ENCODE results near the gene CCDC137.

The CCDC137 gene

DNA sequence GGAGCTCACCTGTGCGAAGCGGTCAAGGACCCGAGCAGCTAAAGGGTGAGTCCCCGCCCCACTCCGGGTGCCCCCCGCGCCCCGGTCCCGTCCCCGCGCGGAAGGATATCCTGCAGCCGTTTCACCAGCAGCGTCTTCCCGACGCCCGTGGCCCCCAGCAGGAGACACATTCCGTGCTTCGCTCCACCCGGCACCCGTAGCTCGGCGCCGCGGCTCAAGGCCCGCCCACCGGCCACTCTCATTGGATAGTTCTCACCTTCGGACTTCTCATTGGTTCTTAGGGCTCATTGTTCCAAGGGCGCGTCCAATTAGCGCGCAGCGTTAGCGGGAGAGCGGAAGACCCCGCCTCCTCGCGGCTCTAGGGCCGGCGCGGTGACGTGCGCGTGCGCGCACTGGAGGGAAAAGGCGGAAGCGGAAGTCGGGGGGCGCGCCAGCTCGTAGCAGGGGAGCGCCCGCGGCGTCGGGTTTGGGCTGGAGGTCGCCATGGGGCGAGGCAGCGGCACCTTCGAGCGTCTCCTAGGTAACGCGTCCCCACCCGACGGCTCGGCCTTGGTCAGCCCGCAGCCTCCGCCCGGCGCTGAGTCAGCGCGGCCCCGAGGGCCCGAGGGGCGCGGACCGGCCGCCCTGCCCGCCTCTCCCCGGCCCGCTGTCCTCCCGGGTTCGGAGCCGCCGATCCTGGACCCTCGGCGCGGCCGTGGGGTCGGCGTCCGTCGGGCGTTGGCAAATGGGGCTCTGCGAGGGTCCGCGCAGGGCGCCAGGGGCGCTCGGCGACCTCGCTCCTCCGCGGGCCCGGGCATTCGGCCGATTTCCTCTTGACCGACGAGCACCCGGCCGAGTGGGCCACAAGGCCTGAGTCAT is 17.3 kb downstream of the CCDC137 start, which contains the start of the genes ARL16 and HGS:
Gene ARL16, minus strand, starts transcription at position 214 of the 858 bp plus-strand sequence. Its CDS starts 44 bp downstream, at position 170.
Gene HGS, plus strand, starts transcription at position 428 of the 858 bp plus-strand sequence. Its CDS starts 56 bp downstream, at position 484.
- DNase-seq = peak; percentile 98

DNA sequence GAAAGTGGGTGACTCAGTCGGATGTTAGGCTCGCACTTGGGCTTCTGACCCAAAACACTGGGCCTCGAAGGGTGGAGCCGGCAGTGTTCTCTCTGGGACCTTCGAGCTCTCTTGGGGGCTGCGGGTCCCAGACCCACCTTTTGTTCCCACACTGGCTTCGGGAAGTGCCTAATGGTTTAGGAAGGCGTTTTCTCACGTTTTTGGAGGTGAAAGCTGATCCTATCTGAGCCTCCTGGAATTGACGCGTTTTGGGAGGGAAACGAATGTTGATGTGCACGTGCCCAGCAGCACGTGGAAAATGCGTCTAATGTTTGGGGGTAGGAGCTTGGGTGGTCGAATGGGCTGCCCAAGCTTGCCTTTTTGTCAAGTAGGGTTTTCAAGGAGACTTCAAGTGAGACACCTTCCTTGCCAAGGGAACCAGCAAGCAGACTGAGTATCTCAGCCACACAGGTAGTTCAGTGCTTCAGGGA is 17.9 kb downstream of the CCDC137 start:
- DNase-seq = no peak

DNA sequence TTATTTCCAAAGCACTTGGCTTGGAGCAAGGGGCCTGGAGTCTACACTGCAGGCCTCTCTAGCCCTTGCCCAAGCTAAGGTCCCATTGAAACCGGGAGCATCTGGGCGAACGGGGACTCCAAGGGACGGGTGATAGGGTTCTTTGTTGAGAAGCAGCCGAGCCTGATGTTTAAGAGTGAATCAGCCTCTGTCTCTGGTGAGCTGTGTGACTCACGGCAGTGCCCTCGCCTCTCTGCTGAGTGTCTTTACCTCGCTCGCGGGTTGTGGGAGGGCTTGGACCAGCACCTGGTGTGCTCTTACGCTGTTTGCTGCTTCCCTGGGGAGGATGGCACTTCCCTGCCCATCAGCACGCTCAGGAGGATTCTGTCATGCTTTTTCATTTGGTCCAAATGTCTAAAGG is 18.6 kb downstream of the CCDC137 start:
- DNase-seq = no peak

DNA sequence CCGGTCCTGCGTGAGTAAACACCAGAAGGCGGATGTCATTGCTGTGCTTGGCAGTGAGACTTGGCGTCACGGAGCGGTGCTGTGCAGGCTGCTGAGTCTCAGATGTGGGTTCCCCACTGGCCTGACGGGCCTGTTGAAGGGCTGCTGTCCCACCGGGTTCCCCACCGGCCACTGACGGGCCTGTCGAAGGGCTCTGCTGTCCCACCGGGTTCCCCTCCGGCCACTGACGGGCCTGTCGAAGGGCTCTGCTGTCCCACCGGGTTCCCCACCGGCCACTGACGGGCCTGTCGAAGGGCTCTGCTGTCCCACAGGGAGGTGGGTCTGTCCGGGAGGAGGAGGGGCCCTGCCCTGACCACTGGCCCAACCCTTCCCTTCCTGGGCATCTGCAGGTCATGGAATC is 20.1 kb downstream of the CCDC137 start:
- no peak for DNase-seq

DNA sequence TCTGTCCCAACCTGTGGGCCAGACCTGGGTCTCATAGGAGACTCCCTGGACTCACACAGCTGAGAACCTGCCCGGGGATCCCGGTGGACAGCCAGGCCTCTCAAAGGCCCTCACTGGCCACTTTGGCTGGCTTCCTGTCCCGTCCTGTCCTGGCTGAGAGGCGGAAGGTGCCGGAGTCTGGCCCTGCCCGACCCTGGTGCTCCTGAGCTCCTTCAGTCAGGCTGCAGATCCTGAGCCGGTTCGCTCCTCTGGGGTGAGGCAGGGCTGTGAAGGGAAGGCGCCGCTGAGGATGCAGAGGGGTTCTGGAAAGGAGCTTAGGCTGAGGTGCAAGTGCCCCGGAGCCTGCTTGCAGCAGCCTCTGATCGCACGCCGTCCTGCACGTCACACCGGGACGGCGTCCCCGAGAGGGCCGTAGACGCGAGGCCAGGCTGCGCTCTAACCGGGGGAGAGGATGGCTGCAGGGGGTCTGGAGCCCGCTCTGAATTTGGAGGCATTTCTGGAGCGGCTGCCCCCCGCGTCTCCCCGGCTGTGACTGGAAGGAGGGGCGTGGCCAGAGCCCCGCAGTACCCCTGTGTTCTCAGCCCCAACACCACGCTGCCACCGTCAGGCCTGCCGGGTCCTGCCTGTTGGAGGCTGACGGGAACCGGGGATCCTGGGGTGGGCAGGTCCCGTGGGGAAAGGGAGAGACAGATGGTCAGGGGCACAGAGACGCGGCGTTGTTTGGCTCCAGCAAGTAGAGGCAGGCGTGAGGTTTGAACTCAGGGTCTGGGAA is 21.4 kb downstream of the CCDC137 start:
- peak; percentile 89 for DNase-seq

DNA sequence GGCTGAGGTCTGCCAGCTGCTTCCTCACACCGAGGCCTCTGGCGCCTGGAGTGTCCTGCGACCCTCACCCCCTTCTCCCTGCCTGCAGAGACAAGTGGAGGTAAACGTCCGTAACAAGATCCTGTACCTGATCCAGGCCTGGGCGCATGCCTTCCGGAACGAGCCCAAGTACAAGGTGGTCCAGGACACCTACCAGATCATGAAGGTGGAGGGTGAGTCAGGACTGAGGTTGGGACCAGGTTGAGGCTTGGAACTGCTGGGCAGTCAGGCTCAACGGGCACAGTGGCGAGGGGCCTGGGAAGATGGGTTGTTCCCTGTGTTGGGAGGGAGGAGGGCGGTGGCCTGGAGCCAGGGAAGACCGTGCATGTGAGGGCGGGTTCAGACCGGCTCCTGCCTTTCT is 22.1 kb downstream of the CCDC137 start:
- no peak for DNase-seq

DNA sequence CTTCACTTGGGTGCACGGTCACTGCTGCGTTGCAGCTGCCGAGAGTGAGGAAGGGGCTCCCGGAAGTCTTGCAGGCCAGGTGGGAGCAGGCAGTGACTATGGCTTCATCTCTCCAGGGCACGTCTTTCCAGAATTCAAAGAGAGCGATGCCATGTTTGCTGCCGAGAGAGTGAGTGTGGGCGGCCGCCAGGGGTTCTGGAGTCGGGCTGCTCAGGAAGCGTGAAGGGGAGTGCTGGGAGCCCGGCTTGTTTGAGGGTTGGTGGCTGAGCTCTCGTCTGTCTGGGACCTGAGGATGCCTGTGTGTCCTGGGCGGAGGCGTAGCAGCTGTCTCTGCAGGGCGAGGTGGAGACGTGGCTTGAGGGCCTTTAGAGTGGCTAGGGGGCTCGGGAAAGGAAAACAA is 23.5 kb downstream of the CCDC137 start:
- peak; percentile 16 for DNase-seq

DNA sequence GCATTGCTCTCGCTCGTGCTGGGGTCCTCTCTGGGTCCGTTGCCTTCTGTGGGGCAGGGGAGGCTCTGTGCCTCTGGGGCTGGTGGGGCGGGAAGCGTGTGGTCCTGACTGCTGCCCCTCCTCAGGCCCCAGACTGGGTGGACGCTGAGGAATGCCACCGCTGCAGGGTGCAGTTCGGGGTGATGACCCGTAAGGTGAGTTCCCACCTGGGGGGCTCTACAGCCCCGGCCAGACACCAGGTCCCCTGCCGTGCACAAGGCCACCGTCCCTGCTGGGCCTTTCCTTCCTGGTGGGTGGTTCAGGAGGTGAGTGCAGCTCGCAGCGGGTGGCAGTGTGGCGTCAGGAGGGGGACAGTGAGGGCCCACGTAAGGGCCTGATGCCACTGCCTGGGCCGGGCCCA is 24.0 kb downstream of the CCDC137 start:
- DNase-seq = no peak

DNA sequence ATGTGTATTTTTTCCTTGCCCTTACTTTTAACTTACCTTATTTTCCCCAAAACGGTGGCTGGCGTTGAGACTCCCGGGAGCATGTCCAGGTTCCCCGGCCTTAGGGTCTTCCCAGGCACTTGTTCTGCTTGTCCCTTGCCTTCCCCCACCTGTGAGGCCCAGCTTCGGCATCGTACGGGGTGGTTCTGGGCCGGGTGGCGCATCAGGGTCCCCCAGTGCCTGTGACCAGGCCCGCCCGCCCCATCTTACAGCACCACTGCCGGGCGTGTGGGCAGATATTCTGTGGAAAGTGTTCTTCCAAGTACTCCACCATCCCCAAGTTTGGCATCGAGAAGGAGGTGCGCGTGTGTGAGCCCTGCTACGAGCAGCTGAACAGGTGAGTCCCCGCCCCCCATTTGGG is 24.7 kb downstream of the CCDC137 start:
- DNase-seq = no peak

DNA sequence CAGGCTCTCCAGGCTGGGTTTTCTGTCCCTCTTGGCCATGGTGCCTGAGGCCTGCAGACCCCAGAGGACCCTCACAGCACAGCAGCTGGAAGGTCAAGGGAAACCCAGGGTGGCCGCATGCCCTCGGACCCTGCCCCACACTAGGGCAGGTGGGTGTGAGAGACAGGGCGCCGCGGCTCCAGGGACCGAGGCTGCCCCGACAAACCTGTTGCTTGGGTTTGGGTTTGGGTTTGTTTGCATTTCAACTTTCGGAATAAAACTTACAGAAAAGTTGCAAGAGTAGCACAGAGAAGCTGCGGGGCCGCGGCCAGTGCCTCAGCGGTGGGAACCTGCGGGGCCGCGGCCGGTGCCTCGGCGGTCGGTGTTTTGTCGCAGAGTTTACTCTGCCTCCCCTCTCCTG is 25.1 kb downstream of the CCDC137 start:
- DNase-seq = no peak

DNA sequence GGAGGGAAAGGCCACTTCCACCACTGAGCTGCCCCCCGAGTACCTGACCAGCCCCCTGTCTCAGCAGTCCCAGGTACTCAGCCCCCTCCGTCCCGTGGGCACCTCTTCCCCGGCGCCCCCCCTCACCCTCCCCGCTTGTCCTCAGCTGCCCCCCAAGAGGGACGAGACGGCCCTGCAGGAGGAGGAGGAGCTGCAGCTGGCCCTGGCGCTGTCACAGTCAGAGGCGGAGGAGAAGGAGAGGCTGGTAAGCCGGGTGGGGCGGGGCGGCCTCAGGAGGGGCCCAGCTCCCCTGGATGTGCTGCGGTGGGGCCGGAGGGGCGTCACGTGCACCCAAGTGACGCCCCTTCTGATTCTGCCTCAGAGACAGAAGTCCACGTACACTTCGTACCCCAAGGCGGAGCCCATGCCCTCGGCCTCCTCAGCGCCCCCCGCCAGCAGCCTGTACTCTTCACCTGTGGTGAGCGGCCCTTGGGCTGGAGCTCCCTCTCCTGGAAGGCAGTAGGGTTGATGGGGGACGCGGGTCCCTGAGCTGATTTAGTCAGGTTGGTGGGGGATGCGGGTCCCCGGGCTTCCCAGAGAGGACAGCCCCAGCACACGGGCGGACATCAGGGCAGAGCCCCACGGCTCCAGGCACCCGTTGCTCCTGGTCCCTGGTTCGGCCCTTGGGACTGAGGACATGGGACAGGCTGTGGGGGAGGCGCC is 27.1 kb downstream of the CCDC137 start:
- DNase-seq = no peak

DNA sequence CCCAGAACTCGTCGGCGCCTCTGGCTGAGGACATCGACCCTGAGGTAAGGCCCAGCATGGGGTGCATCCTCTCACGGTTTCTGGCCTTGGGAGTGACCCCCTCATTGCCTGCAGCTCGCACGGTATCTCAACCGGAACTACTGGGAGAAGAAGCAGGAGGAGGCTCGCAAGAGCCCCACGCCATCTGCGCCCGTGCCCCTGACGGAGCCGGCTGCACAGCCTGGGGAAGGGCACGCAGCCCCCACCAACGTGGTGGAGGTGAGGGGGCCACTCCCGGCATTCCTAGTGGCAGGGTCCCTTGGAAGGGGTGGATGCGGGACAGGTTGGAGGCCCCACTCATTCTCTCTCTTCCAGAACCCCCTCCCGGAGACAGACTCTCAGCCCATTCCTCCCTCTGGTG is 28.3 kb downstream of the CCDC137 start:
- no peak for DNase-seq

DNA sequence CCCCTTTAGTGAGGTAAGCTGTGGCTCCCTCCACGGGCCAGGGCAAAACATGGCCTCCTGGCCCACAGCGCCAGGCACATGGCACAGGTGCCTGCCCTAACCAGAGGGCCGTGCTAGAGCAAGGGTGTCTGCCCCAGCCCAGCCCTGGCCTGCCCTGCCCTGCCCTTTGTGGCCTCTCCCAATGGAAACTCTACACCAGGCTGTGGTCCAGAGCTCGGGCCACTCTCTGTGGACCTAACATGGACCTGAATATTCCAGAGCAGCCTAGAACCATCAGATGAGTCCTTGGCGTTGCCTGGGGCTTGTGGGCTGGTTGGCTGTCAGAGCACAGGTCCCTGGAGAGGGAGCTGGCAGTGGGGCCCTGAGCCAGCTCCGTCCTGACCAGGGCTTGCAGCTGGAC is 28.7 kb downstream of the CCDC137 start:
- DNase-seq = no peak

DNA sequence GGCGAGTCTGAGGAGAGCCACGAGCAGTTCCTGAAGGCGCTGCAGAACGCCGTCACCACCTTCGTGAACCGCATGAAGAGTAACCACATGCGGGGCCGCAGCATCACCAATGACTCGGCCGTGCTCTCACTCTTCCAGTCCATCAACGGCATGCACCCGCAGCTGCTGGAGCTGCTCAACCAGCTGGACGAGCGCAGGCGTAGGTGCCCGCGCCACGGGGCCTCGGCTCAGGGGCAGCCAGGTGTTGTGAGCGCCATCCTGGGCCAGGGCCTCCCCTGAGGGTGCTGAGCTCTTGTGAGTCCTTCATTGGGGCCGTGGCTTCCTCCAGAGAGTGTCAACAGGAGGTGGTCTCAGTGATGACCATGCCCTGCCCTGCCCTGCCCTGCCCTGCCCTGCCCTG is 29.3 kb downstream of the CCDC137 start:
- no peak for DNase-seq

DNA sequence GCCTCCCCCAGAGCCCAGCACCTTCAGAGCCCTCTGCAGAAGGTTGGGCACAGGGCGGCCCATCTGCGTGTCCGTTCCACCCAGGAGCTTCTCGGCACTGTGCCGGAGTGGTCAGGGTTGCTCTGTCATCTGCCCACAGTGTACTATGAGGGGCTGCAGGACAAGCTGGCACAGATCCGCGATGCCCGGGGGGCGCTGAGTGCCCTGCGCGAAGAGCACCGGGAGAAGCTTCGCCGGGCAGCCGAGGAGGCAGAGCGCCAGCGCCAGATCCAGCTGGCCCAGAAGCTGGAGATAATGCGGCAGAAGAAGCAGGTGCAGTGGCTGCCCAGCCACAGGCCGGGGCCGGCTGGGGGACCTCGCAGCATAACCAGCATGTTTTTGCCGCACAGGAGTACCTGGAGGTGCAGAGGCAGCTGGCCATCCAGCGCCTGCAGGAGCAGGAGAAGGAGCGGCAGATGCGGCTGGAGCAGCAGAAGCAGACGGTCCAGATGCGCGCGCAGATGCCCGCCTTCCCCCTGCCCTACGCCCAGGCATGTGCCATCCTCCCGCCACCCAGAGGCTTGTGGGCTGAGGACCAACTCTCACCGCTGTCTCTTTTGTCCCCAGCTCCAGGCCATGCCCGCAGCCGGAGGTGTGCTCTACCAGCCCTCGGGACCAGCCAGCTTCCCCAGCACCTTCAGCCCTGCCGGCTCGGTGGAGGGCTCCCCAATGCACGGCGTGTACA is 29.8 kb downstream of the CCDC137 start:
- DNase-seq = peak; percentile 77

DNA sequence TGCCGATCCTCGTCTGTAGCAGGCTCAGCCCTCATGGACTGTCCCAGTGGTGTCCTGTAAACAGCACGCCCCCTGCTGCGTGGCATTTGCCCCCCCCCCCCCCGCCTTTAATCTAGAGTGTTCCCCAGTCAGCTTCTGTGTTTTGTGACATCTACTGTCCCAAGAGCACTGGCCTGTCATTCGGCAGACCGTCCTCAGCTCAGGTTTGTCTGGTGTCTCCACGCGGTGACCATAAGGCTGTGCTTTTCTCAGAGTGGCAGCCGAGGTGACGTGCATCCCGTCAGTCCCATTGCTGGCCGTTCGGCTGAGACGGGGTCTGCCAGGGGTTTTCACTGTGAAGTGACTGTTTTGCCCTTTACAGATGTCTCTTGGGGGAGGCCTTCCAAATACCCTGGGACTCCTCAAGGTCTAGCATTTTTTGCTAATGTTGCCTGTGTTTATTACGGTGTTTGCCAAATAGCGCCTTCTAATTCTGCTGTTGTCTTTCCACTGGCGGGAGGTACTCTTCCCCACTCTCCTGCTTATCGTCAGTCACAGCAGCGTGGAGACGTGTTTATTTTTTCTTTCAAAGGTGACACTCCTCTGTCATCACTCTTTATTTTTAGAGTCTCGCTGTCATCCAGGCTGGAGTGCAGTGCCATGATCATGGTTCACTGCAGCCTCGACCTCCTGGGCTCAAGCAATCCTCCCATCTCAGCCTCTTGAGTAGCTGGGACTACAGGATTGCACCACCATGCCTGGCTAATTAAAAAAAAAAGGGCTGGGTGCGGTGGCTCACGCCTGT is 30.9 kb downstream of the CCDC137 start:
- DNase-seq = no peak

DNA sequence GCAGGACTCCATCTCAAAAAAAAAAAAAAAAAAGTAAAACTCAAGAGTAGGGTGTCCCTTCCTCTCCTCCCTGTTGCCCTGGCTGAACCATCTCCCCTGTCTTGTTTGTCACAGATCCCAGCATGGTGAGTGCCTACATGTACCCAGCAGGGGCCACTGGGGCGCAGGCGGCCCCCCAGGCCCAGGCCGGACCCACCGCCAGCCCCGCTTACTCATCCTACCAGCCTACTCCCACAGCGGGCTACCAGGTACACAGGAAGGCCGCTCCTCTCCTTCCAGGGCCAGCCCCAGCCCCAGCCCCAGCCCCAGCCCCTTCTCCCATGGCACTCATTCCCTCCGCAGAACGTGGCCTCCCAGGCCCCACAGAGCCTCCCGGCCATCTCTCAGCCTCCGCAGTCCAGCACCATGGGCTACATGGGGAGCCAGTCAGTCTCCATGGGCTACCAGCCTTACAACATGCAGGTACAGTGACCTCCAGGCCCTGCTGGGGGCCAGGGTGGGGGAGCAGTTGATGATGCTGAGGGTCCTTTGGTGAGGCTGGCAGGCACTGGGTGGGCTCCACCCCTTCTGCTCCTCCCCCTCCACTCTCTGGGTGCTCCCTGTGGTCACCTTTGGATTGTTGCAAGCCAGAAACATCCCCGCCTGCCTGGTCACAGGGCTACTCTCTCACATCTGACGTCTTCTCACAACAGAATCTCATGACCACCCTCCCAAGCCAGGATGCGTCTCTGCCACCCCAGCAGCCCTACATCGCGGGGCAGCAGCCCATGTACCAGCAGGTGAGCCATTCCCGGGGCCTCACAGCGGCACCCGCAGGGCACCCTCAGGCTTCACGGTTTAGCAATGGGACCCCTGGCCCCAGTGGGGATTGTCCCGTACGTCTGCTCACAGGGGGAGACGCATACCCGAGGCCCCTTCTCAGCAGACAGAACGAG is 34.1 kb downstream of the CCDC137 start:
- no peak for DNase-seq

DNA sequence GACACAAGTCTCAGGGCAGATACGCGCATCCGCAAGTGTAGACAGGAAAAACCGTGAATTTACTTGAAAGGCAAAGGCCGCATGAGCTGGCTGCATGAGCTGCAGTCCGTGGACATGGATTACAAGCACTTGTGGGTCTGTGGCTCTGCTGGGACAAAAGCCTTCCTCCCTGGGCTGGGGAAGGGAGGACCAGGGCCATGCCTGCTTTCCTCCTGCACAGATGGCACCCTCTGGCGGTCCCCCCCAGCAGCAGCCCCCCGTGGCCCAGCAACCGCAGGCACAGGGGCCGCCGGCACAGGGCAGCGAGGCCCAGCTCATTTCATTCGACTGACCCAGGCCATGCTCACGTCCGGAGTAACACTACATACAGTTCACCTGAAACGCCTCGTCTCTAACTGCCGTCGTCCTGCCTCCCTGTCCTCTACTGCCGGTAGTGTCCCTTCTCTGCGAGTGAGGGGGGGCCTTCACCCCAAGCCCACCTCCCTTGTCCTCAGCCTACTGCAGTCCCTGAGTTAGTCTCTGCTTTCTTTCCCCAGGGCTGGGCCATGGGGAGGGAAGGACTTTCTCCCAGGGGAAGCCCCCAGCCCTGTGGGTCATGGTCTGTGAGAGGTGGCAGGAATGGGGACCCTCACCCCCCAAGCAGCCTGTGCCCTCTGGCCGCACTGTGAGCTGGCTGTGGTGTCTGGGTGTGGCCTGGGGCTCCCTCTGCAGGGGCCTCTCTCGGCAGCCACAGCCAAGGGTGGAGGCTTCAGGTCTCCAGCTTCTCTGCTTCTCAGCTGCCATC is 34.9 kb downstream of the CCDC137 start:
- DNase-seq = no peak

DNA sequence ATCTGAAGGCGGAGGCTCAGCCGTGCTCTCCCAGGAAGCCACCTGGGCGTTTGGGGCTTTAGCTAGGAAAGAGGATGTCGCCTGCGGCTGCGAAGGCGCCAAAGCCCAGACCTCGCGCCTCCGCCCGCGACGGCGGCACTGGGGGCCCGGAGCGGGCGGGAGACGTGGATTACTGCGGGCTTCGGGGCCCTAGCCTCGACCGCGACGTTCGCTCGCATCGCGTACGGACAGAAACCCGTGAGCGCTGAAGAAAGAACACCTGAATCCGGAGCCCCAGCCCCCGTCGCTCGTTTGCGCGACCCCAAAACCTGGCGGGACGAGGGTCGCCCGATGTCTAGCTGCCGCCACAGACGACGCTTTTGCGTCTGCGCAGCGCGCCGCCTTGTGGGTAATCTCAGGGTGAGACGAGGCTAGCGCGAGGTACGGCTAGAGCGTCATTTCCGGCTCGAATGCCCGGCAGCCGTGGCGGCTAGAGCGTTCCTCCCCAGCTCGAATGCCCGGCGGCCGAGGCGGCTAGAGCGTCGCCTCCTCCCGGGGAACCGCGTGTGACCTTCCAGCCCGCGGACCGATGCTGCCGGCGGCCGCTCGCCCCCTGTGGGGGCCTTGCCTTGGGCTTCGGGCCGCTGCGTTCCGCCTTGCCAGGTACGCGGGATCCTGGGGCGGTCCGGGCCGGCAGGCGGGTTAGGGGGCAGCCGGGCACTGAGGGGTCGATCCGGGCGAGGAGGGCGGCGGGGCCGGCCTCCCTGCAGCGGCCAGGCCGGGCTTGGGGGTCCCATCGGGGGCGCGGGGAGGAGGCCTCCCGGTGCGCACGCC is 36.6 kb downstream of the CCDC137 start, which contains the start of gene MRPL12:
Gene MRPL12, plus strand, starts transcription at position 434 of the 813 bp plus-strand sequence. Its CDS starts 135 bp downstream, at position 569.
- DNase-seq = peak; percentile 91

All from NCI-H1694 treated with DMSO at 0.1 percent for 48 hours (cell line).